H1 (cell line): ENCODE measurements around the gene HPX. TPM values are rescaled to one million over a fixed set of nuclear protein-coding genes. Genes with fewer than 3 reads are reported as not detected.

Experiments
- CTCF ChIA-PET: fragments of 300-600 bp; sonication (Branson Sonifier 250); formaldehyde crosslinking; loops from one replicate; lab custom pipeline; 2021; ENCODE audit not compliant: partially characterized antibody; lab: Charles Lee
- POLR2A ChIA-PET: fragments of 300-600 bp; sonication (Branson Sonifier 250); formaldehyde crosslinking; loops from one replicate; lab custom pipeline; 2021; ENCODE audit warnings: inconsistent platforms; ENCODE audit not compliant: partially characterized antibody; lab: Charles Lee
- DNase-seq, 2 experiments: peaks; one replicate each; pipeline versions ENCODE4 v3.0.0 to v3.0.0-alpha.2; 2010 to 2022; ENCODE audit warnings: low spot score in 2 of 2, low read depth in 1 of 2, mixed read lengths in 1 of 2
- FAIRE-seq: peaks from 2 replicates; lab custom pipeline; 2011; peaks lifted over from hg19 to GRCh38; lab: Jason Lieb, UNC
- H2AFZ ChIP-seq: 2 replicates; pipeline ENCODE4 v1.8.1; 2012; ENCODE audit warnings: low read length, inconsistent platforms
- H2AK5ac ChIP-seq: 2 replicates; pipeline ENCODE4 v1.6.1; 2013; ENCODE audit warnings: low read depth, low read length
- H2BK120ac ChIP-seq: replicated peaks from 2 replicates; pipeline ENCODE3; 2013; ENCODE audit warnings: low read depth, low read length, inconsistent platforms
- H2BK12ac ChIP-seq: 2 replicates; pipeline ENCODE4 v1.6.1; 2013; ENCODE audit warnings: low read depth, low read length
- H2BK15ac ChIP-seq: 2 replicates; pipeline ENCODE4 v1.6.1; 2013; ENCODE audit warnings: low read length
- H2BK20ac ChIP-seq: 2 replicates; pipeline ENCODE4 v1.6.1; 2013; ENCODE audit warnings: low read length
- H2BK5ac ChIP-seq: 2 replicates; pipeline ENCODE4 v1.6.1; 2013; ENCODE audit warnings: low read depth, low read length
- H3K14ac ChIP-seq: 2 replicates; pipeline ENCODE4 v1.6.1; 2013; ENCODE audit warnings: inconsistent platforms; ENCODE audit not compliant: insufficient read length
- H3K18ac ChIP-seq: 2 replicates; pipeline ENCODE4 v1.6.1; 2013; ENCODE audit warnings: low read length; ENCODE audit errors: extremely low read depth
- H3K23ac ChIP-seq: 2 replicates; pipeline ENCODE4 v1.6.1; 2013; ENCODE audit warnings: inconsistent platforms; ENCODE audit not compliant: insufficient read length
- H3K23me2 ChIP-seq: 2 replicates; pipeline ENCODE4 v1.6.1; 2013; ENCODE audit warnings: low read depth, low read length
- H3K27ac ChIP-seq: 2 replicates; pipeline ENCODE4 v1.6.1; 2011; ENCODE audit warnings: low read depth, low read length, inconsistent platforms
- H3K27me3 ChIP-seq, 4 experiments: replicated peaks in 1 of 4; 1 replicate in 1 of 4; 2 replicates in 3 of 4; pipeline versions ENCODE4 v1.6.1 to v1.8.1; 2011 to 2013; ENCODE audit warnings: low read length in 3 of 4, mild to moderate bottlenecking in 3 of 4, inconsistent platforms in 2 of 4, mixed read lengths in 2 of 4, moderate library complexity in 1 of 4; ENCODE audit not compliant: control insufficient read depth in 3 of 4, insufficient read depth in 3 of 4; ENCODE audit errors: extremely low read depth in 1 of 4
- H3K36me3 ChIP-seq, 4 experiments: 2 replicates each; pipeline versions ENCODE4 v1.6.1 to v1.8.1; 2011 to 2013; ENCODE audit warnings: mild to moderate bottlenecking in 4 of 4, low read length in 3 of 4, moderate library complexity in 2 of 4, control low read depth in 1 of 4, inconsistent platforms in 1 of 4; ENCODE audit not compliant: insufficient read depth in 4 of 4, control insufficient read depth in 2 of 4
- H3K4ac ChIP-seq: replicated peaks from 2 replicates; pipeline ENCODE3; 2013; ENCODE audit warnings: low read length, low read depth, mixed read lengths, inconsistent platforms; ENCODE audit not compliant: insufficient read length
- H3K4me1 ChIP-seq, 4 experiments: replicated peaks in 1 of 4; 1 replicate in 1 of 4; 2 replicates in 3 of 4; pipeline versions ENCODE4 v1.6.1 to v1.8.1; 2011 to 2013; ENCODE audit warnings: low read length in 3 of 4, inconsistent platforms in 2 of 4, mixed read lengths in 1 of 4; ENCODE audit not compliant: insufficient read depth in 4 of 4, control insufficient read depth in 3 of 4
- H3K4me2 ChIP-seq, 2 experiments: 2 replicates each; pipeline versions ENCODE4 v1.6.1 to v1.8.1; 2011 to 2013; ENCODE audit warnings: low read depth in 2 of 2, low read length in 2 of 2, control low read depth in 1 of 2, inconsistent platforms in 1 of 2, mild to moderate bottlenecking in 1 of 2; ENCODE audit not compliant: insufficient read depth in 1 of 2
- H3K4me3 ChIP-seq, 4 experiments: fragments of 200-600, 300-600 bp in 1 of 4; sonication (generic), shearing (Covaris generic), sonication (Bioruptor Twin) in 1 of 4; 2 replicates each; pipeline versions ENCODE4 v1.5.1 to v1.8.1; 2011 to 2016; ENCODE audit warnings: low read length in 4 of 4, low read depth in 3 of 4, control low read depth in 2 of 4, inconsistent platforms in 2 of 4, mild to moderate bottlenecking in 2 of 4, mixed read lengths in 1 of 4, moderate library complexity in 1 of 4; ENCODE audit not compliant: insufficient read depth in 2 of 4; ENCODE audit errors: extremely low read depth in 1 of 4
- H3K56ac ChIP-seq: replicated peaks from 2 replicates; pipeline ENCODE3; 2013; ENCODE audit warnings: low read depth, mild to moderate bottlenecking, mixed read lengths, low read length, inconsistent platforms; ENCODE audit not compliant: insufficient read length
- H3K79me1 ChIP-seq: 2 replicates; pipeline ENCODE4 v1.6.1; 2013; ENCODE audit warnings: low read depth, low read length, control low read depth
- H3K79me2 ChIP-seq, 2 experiments: 2 replicates each; pipeline versions ENCODE4 v1.6.1 to v1.8.1; 2012 to 2013; ENCODE audit warnings: low read length in 2 of 2, mild to moderate bottlenecking in 2 of 2, inconsistent platforms in 1 of 2; ENCODE audit not compliant: insufficient read depth in 2 of 2, control insufficient read depth in 1 of 2
- H3K9ac ChIP-seq, 4 experiments: replicated peaks in 1 of 4; 1 replicate in 1 of 4; 2 replicates in 3 of 4; pipeline versions ENCODE4 v1.6.1 to v1.8.1; 2011 to 2013; ENCODE audit warnings: low read depth in 3 of 4, low read length in 3 of 4, control low read depth in 2 of 4, mild to moderate bottlenecking in 2 of 4, moderate library complexity in 2 of 4, inconsistent platforms in 1 of 4; ENCODE audit errors: extremely low read depth in 1 of 4
- H3K9me3 ChIP-seq, 2 experiments: 2 replicates each; pipeline versions ENCODE4 v1.6.1 to v1.8.1; 2012 to 2013; ENCODE audit warnings: mild to moderate bottlenecking in 2 of 2, moderate library complexity in 2 of 2, control low read depth in 1 of 2, inconsistent platforms in 1 of 2, low read depth in 1 of 2, low read length in 1 of 2, mixed read lengths in 1 of 2; ENCODE audit not compliant: insufficient read depth in 2 of 2
- H4K20me1 ChIP-seq, 2 experiments: replicated peaks in 1 of 2; 2 replicates each; pipeline versions ENCODE3 to v1.8.1; 2011 to 2013; ENCODE audit warnings: inconsistent platforms in 2 of 2, low read length in 2 of 2, mild to moderate bottlenecking in 1 of 2; ENCODE audit not compliant: insufficient read depth in 2 of 2, control insufficient read depth in 1 of 2
- H4K5ac ChIP-seq: 2 replicates; pipeline ENCODE4 v1.6.1; 2013; ENCODE audit warnings: low read length, low read depth, mixed read lengths, inconsistent platforms; ENCODE audit not compliant: insufficient read length
- H4K8ac ChIP-seq: 2 replicates; pipeline ENCODE4 v1.8.0; 2013; ENCODE audit warnings: mild to moderate bottlenecking, moderate library complexity, low read length, inconsistent platforms; ENCODE audit not compliant: insufficient read depth; ENCODE audit errors: extremely low read depth
- H4K91ac ChIP-seq: replicated peaks from 2 replicates; pipeline ENCODE3; 2013; ENCODE audit warnings: low read length, mixed read lengths, inconsistent platforms; ENCODE audit not compliant: insufficient read length
- ASH2L ChIP-seq: fragments of 200-600, 300-600 bp; sonication (generic); IDR thresholded peaks from one replicate; pipeline ENCODE4 v1.7.1; 2017; ENCODE audit warnings: low read length
- BRCA1 ChIP-seq: IDR thresholded peaks from 2 replicates; pipeline ENCODE4 v1.6.1; 2012; ENCODE audit warnings: low read depth, low read length, improper control_type of control experiment
- EZH2 ChIP-seq: fragments of 200-600 bp; sonication (generic); IDR thresholded peaks from 2 replicates; pipeline ENCODE4 v1.7.1; 2012; ENCODE audit warnings: low read depth, mild to moderate bottlenecking, moderate library complexity, low read length, inconsistent platforms; ENCODE audit not compliant: severe bottlenecking
- KDM4A ChIP-seq: IDR thresholded peaks from one replicate; pipeline ENCODE4 v1.7.1; 2012; ENCODE audit warnings: low read depth, mild to moderate bottlenecking, moderate library complexity, low read length, inconsistent platforms; ENCODE audit not compliant: severe bottlenecking
- NANOG ChIP-seq: IDR thresholded peaks from 2 replicates; pipeline ENCODE4 v1.6.1; 2011; ENCODE audit warnings: low read length, low read depth, mild to moderate bottlenecking, inconsistent platforms; ENCODE audit not compliant: insufficient read depth, poor library complexity, severe bottlenecking
- POLR2A ChIP-seq, 2 experiments: IDR thresholded peaks; 1 replicate in 1 of 2; 2 replicates in 1 of 2; pipeline ENCODE4 v1.6.1; 2011; ENCODE audit warnings: low read depth in 2 of 2, low read length in 2 of 2, mild to moderate bottlenecking in 2 of 2; ENCODE audit errors: control extremely low read depth in 1 of 2
- POU5F1 ChIP-seq: IDR thresholded peaks from 2 replicates; pipeline ENCODE4 v1.6.1; 2011; ENCODE audit warnings: low read depth, mild to moderate bottlenecking, low read length, moderate library complexity
- SAP30 ChIP-seq: fragments of 300-600 bp; sonication (generic); IDR thresholded peaks from 2 replicates; pipeline ENCODE4 v1.7.1; 2012; ENCODE audit warnings: low read length, moderate library complexity, mild to moderate bottlenecking, inconsistent platforms; ENCODE audit not compliant: insufficient read depth, insufficient replicate concordance
- TAF1 ChIP-seq: IDR thresholded peaks from 2 replicates; pipeline ENCODE4 v1.6.1; 2011; ENCODE audit warnings: mild to moderate bottlenecking, low read depth, low read length
- WGBS, 2 experiments: shearing (Covaris generic) in 1 of 2; methylation state at CpG; one replicate each; pipeline versions ENCODE4 v1.1.6 to v1.1.7; 2013 to 2015; ENCODE audit warnings: low lambda C conversion rate in 2 of 2, mixed read lengths in 2 of 2, inconsistent platforms in 1 of 2, low coverage in 1 of 2, missing lambda C conversion rate in 1 of 2; ENCODE audit not compliant: insufficient replicate concordance in 2 of 2, insufficient coverage in 1 of 2, insufficient read length in 1 of 2; ENCODE audit errors: extremely low coverage in 1 of 2, missing lambda C conversion rate in 1 of 2; 5-methylcytosine and 5-hydroxymethylcytosine counted together
- polyA plus RNA-seq, 7 experiments: library from polyadenylated mRNA; depleted of rRNA in 3 of 7; stranded (reverse) in 5 of 7; unstranded in 2 of 7; fragments of >200 nt in 5 of 7; fragments of 200-250 nt in 2 of 7; gene quantifications; 1 replicate in 5 of 7; 2 replicates in 1 of 7; 4 replicates in 1 of 7; pipeline versions ENCODE4 v1.2.1 to v1.2.3, GENCODE V29; 2011 to 2013; ENCODE audit warnings: missing spikeins in 2 of 7, mixed read lengths in 2 of 7
- total RNA-seq: library from RNA; stranded (reverse); fragmentation: NEBNext Ultra II Directional; extraction: Animal tissue kit (Norgen Biotek cat#: 25700); gene quantifications from 2 replicates; pipeline ENCODE4 v1.2.1, GENCODE V29; 2021
- TF ChIP-seq, protein P1 (sequence below), 3 experiments: IDR thresholded peaks; 1 replicate in 2 of 3; 2 replicates in 1 of 3; pipeline versions ENCODE4 v1.5.1 to v1.6.1; 2011; ENCODE audit warnings: low read length in 3 of 3, mild to moderate bottlenecking in 3 of 3, inconsistent platforms in 2 of 3, low read depth in 1 of 3, moderate library complexity in 1 of 3; ENCODE audit not compliant: insufficient read depth in 1 of 3; ENCODE audit errors: control extremely low read depth in 1 of 3

Gene HPX
- total and polyA plus RNA-seq, 2 of the 8 experiments (the other 6 are each of a cell fraction or from before 2014, with no cell fraction given), result 0.80 to 0.97 TPM

GRCh38 chr11:6418557-6419008 lies 22.2 kb downstream of the HPX start:
- H3K14ac ChIP-seq, result no peak overlapping the region
- H3K23me2 ChIP-seq, result peaks cover 3% of the 10 kb centered on the region; the same call in 1 of the 2 replicates
- H3K9ac ChIP-seq, result peak overlapping the region in 1 of 4 experiments; percentile 36; a peak in 1 of 7 replicates
- H4K8ac ChIP-seq, result peak overlapping the region; percentile 4; the same call in 1 of the 2 replicates
- no peaks in the 10 kb centered on the region for H3K36me3 ChIP-seq
- H4K20me1 ChIP-seq, result no peaks in the 10 kb centered on the region
- H3K27me3 ChIP-seq, result peaks cover 1 to 13% (median 7%) of the 10 kb centered on the region in 4 experiments
- no peak overlapping the region for H3K4ac ChIP-seq
- 0% methylated on average over 6 of the region's 38 CpGs; no CpG with 5 or more reads in 1 of the 2 experiments for WGBS, 2 experiments
- H2BK15ac ChIP-seq, result no peak overlapping the region
- H2AK5ac ChIP-seq, result no peak overlapping the region
- no peak overlapping the region for H2BK120ac ChIP-seq
- H3K23ac ChIP-seq, result no peak overlapping the region
- H3K79me2 ChIP-seq, result no peaks in the 10 kb centered on the region
- peak overlapping the region; percentile 78 to 97 (median 86) for H3K4me3 ChIP-seq
- no peaks in the 10 kb centered on the region for H3K9me3 ChIP-seq
- peak overlapping the region; percentile 66 for H4K91ac ChIP-seq
- H3K4me1 ChIP-seq, result peaks cover 2 to 5% (median 4%) of the 10 kb centered on the region in 4 experiments; a peak in 4 of 7 replicates
- no peak overlapping the region for H3K56ac ChIP-seq
- H3K27ac ChIP-seq, result no peak overlapping the region
- peak overlapping the region; percentile 60; the same call in 1 of the 2 replicates for H2AFZ ChIP-seq
- ChIA-PET CTCF (interaction anchor here (0.6 to 10.1 kb wide), 7 partner anchors 8 to 319 kb away, joined by 3 to 78 read pairs (median 4); partner anchors contain the start of gene HPX), POLR2A (interaction anchor here (0.6 to 2.5 kb wide), 5 partner anchors 13 to 1069 kb away, joined by 3 to 10 read pairs (median 3); no protein-coding TSS in a partner anchor)
- H3K18ac ChIP-seq, result no peak overlapping the region; the same call in 1 of the 2 replicates
- DNase-seq (no peak), FAIRE-seq (no peak)
- no peak overlapping the region for H2BK20ac ChIP-seq
- H4K5ac ChIP-seq, result peak overlapping the region; percentile 51
- H3K4me2 ChIP-seq, result peak overlapping the region; percentile 68 to 90
- peak overlapping the region; percentile 52; the same call in 1 of the 2 replicates for H2BK5ac ChIP-seq
- H2BK12ac ChIP-seq, result peak overlapping the region; percentile 39; the same call in 1 of the 2 replicates
- H3K79me1 ChIP-seq, result 0 out of 2 replicates have a peak, but pooled peaks cover 2% of the 10 kb centered on the region
- TF ChIP-seq BRCA1, result no peak
- TF ChIP-seq POU5F1, result no peak
- no peak for TF ChIP-seq NANOG
- peak; percentile 51 for TF ChIP-seq ASH2L
- TF ChIP-seq SAP30, result peak; percentile 14
- no peak for TF ChIP-seq POLR2A (IDR thresholded peaks at IDR 0.05; ENCODE audit: control extremely low read depth in 1 of 2, low read depth in 2 of 2, low read length in 2 of 2)
- no peak for TF ChIP-seq EZH2
- peak; percentile 46 for TF ChIP-seq KDM4A
- TF ChIP-seq TAF1, result no peak
- TF ChIP-seq, protein P1, sequence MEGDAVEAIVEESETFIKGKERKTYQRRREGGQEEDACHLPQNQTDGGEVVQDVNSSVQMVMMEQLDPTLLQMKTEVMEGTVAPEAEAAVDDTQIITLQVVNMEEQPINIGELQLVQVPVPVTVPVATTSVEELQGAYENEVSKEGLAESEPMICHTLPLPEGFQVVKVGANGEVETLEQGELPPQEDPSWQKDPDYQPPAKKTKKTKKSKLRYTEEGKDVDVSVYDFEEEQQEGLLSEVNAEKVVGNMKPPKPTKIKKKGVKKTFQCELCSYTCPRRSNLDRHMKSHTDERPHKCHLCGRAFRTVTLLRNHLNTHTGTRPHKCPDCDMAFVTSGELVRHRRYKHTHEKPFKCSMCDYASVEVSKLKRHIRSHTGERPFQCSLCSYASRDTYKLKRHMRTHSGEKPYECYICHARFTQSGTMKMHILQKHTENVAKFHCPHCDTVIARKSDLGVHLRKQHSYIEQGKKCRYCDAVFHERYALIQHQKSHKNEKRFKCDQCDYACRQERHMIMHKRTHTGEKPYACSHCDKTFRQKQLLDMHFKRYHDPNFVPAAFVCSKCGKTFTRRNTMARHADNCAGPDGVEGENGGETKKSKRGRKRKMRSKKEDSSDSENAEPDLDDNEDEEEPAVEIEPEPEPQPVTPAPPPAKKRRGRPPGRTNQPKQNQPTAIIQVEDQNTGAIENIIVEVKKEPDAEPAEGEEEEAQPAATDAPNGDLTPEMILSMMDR (IDR thresholded peaks at IDR 0.05; ENCODE audit: control extremely low read depth in 1 of 3, insufficient read depth in 1 of 3, low read depth in 1 of 3, low read length in 3 of 3), result no peak
